ENCODE data around the gene ASIC3. TPM values are rescaled to one million over a fixed set of nuclear protein-coding genes. Genes with fewer than 3 reads are reported as not detected.

ASIC3 gene
- total and polyA plus RNA-seq, 2 of the 8 experiments (the other 6 are each of a cell fraction or from before 2014, with no cell fraction given): 1.6 to 1.9 TPM

GRCh38 chr7:151080522-151081169 is 32.3 kb downstream of the ASIC3 start, which contains the start of gene FASTK:
Gene FASTK, minus strand, starts transcription at chr7:151080809. Its CDS starts 43 bp downstream, at chr7:151080766.
- Histone ChIP-seq H4K8ac (ENCODE audit: extremely low read depth, insufficient read depth, low read length) (peak within 1 kb of the TSS; percentile 93), H2AFZ (ENCODE audit: low read length) (no peak within 1 kb of the TSS), H3K56ac (replicated peaks; ENCODE audit: insufficient read length, low read depth, low read length) (peak within 1 kb of the TSS; percentile 73), H4K20me1 (replicated peaks in 1 of 2; ENCODE audit: control insufficient read depth in 1 of 2, insufficient read depth in 2 of 2, low read length in 2 of 2) (peaks cover 16 to 18% of the 10 kb centered on the region in 2 experiments), H3K14ac (ENCODE audit: insufficient read length) (no peak within 1 kb of the TSS), H3K27ac (ENCODE audit: low read depth, low read length) (peak within 1 kb of the TSS; percentile 76), H2BK5ac (ENCODE audit: low read depth, low read length) (peak within 1 kb of the TSS; percentile 71; the same call in 1 of the 2 replicates), H4K91ac (replicated peaks; ENCODE audit: insufficient read length, low read length) (peak within 1 kb of the TSS; percentile 92), H3K36me3 (ENCODE audit: control insufficient read depth in 2 of 4, insufficient read depth in 4 of 4, low read length in 3 of 4) (peaks cover 0 to 7% (median 5%) of the 10 kb centered on the region in 4 experiments; a peak in 7 of 8 replicates), H2AK5ac (ENCODE audit: low read depth, low read length) (no peak within 1 kb of the TSS), H3K23me2 (ENCODE audit: low read depth, low read length) (peaks cover 22% of the 10 kb centered on the region), H2BK12ac (ENCODE audit: low read depth, low read length) (0 out of 2 replicates have a peak within 1 kb of the TSS, but pooled peaks have one; percentile 17), H3K4me3 (ENCODE audit: extremely low read depth in 1 of 4, insufficient read depth in 2 of 4, low read depth in 3 of 4, low read length in 4 of 4) (peak within 1 kb of the TSS; percentile 79 to 94 (median 88)), H3K4me1 (replicated peaks in 1 of 4; ENCODE audit: control insufficient read depth in 3 of 4, insufficient read depth in 4 of 4, low read length in 3 of 4) (peaks cover 3 to 43% (median 27%) of the 10 kb centered on the region in 4 experiments), H3K18ac (ENCODE audit: extremely low read depth, low read length) (peak within 1 kb of the TSS; percentile 78), H3K27me3 (replicated peaks in 1 of 4; ENCODE audit: control insufficient read depth in 3 of 4, extremely low read depth in 1 of 4, insufficient read depth in 3 of 4, low read length in 3 of 4) (peaks cover 0 to 7% (median 5%) of the 10 kb centered on the region in 4 experiments; a peak in 5 of 7 replicates), H4K5ac (ENCODE audit: insufficient read length, low read depth, low read length) (peak within 1 kb of the TSS; percentile 86), H2BK20ac (ENCODE audit: low read length) (no peak within 1 kb of the TSS), H3K9me3 (ENCODE audit: insufficient read depth in 2 of 2, low read depth in 1 of 2, low read length in 1 of 2) (no peaks in the 10 kb centered on the region), H3K4ac (replicated peaks; ENCODE audit: insufficient read length, low read depth, low read length) (peak within 1 kb of the TSS; percentile 88), H3K79me1 (ENCODE audit: low read depth, low read length) (peaks cover 12% of the 10 kb centered on the region), H2BK15ac (ENCODE audit: low read length) (peak within 1 kb of the TSS; percentile 97), H3K23ac (ENCODE audit: insufficient read length) (no peak within 1 kb of the TSS), H3K79me2 (ENCODE audit: control insufficient read depth in 1 of 2, insufficient read depth in 2 of 2, low read length in 2 of 2) (peaks cover 0 to 10% of the 10 kb centered on the region in 2 experiments; a peak in 1 of 4 replicates), H3K9ac (replicated peaks in 1 of 4; ENCODE audit: extremely low read depth in 1 of 4, low read depth in 3 of 4, low read length in 3 of 4) (peak within 1 kb of the TSS; percentile 86 to 89 (median 88)), H2BK120ac (replicated peaks; ENCODE audit: low read depth, low read length) (peak within 1 kb of the TSS; percentile 59), H3K4me2 (ENCODE audit: insufficient read depth in 1 of 2, low read depth in 2 of 2, low read length in 2 of 2) (peak within 1 kb of the TSS; percentile 95 to 100)
- 2% methylated on average over 36 of the region's 66 CpGs; no CpG with 5 or more reads in 1 of the 2 experiments for WGBS, 2 experiments (ENCODE audit: extremely low coverage in 1 of 2, insufficient coverage in 1 of 2, insufficient read length in 1 of 2, insufficient replicate concordance in 2 of 2, low coverage in 1 of 2, low lambda C conversion rate in 2 of 2, missing lambda C conversion rate in 1 of 2)
- DNase-seq (ENCODE audit: low read depth in 1 of 2, low spot score in 2 of 2): peak in 1 of 2 experiments; percentile 88
- ChIA-PET CTCF (ENCODE audit: partially characterized antibody) (interaction anchor here (1.0 to 6.0 kb wide), 4 partner anchors 23 to 63 kb away, joined by 3 to 23 read pairs (median 3); partner anchors contain the start of gene CDK5), POLR2A (ENCODE audit: partially characterized antibody) (interaction anchor here (0.8 to 2.5 kb wide), 10 partner anchors 13 to 83 kb away, joined by 3 to 17 read pairs (median 4); no protein-coding TSS in a partner anchor)
- FAIRE-seq: no peak
- TF ChIP-seq SUZ12 (IDR thresholded peaks at IDR 0.05; ENCODE audit: low read length) (no peak), POLR2A (IDR thresholded peaks at IDR 0.05; ENCODE audit: control extremely low read depth in 1 of 2, low read depth in 2 of 2, low read length in 2 of 2) (peak in 1 of 2 experiments; percentile 62; a peak in 2 of 3 replicates), HDAC2 (IDR thresholded peaks at IDR 0.05; ENCODE audit: borderline replicate concordance in 1 of 2, low read depth in 2 of 2, low read length in 2 of 2) (no peak), ATF2 (IDR thresholded peaks at IDR 0.05; ENCODE audit: low read length) (no peak), NANOG (IDR thresholded peaks at IDR 0.05; ENCODE audit: insufficient read depth, low read depth, low read length, poor library complexity, severe bottlenecking) (no peak), RAD21 (IDR thresholded peaks at IDR 0.05 in 1 of 2, conservative IDR thresholded peaks at IDR 0.05 in 1 of 2; ENCODE audit: low read depth in 2 of 2, low read length in 2 of 2) (no peak), KDM1A (IDR thresholded peaks at IDR 0.05; ENCODE audit: borderline replicate concordance, low read length) (no peak), BRCA1 (IDR thresholded peaks at IDR 0.05; ENCODE audit: low read depth, low read length) (no peak), POLR2AphosphoS5 (IDR thresholded peaks at IDR 0.05; ENCODE audit: low read depth, low read length) (0 out of 2 replicates have a peak, but pooled peaks have one; percentile 53)
